ENCODE measurements around the gene MUC20.
"Not testable (repeated sequence)": the region's sequence is repeated elsewhere in the genome, so short reads cannot be mapped to it uniquely, and the experiment has no call there.

Gene MUC20

GRCh38 chr3:195705081-195705991 is 15.4 kb upstream of the MUC20 start:
- TF ChIP-seq SUZ12 (IDR thresholded peaks at IDR 0.05; ENCODE audit: extremely low read depth, insufficient read depth, insufficient read length) (no peak), ZNF274 (IDR thresholded peaks at IDR 0.05; ENCODE audit: low read depth, low read length) (no peak), YY1 (IDR thresholded peaks at IDR 0.05; ENCODE audit: insufficient read depth, insufficient read length) (no peak)
- Histone ChIP-seq H3K9ac (ENCODE audit: insufficient read length, low read depth) (no peak overlapping the region), H3K4me3 (ENCODE audit: insufficient read length, low read depth) (no peak overlapping the region), H3K36me3 (ENCODE audit: insufficient read depth, insufficient read length, low read length) (no peaks in the 10 kb centered on the region), H3K9me3 (ENCODE audit: insufficient read depth, low read length) (no peaks in the 10 kb centered on the region), H3K27me3 (ENCODE audit: insufficient read depth, insufficient read length) (peaks cover 53% of the 10 kb centered on the region), H3K4me1 (ENCODE audit: insufficient read depth, insufficient read length) (peaks cover 14% of the 10 kb centered on the region)
- DNase-seq (ENCODE audit: low read depth, low spot score): no peak

- no peak for DNase-seq (ENCODE audit: low read depth, low spot score)
- no peak overlapping the region for H3K9ac ChIP-seq (ENCODE audit: insufficient read length, low read depth)
- no peak overlapping the region for H3K4me3 ChIP-seq (ENCODE audit: insufficient read length, low read depth)
- peaks cover 3% of the 10 kb centered on the region for H3K36me3 ChIP-seq (ENCODE audit: insufficient read depth, insufficient read length, low read length)
- no peaks in the 10 kb centered on the region for H3K9me3 ChIP-seq (ENCODE audit: insufficient read depth, low read length)
- TF ChIP-seq YY1 (IDR thresholded peaks at IDR 0.05; ENCODE audit: insufficient read depth, insufficient read length) (no peak), SUZ12 (IDR thresholded peaks at IDR 0.05; ENCODE audit: extremely low read depth, insufficient read depth, insufficient read length) (no peak), ZNF274 (IDR thresholded peaks at IDR 0.05; ENCODE audit: low read depth, low read length) (no peak)
- H3K4me1 ChIP-seq (ENCODE audit: insufficient read depth, insufficient read length): peaks cover 12% of the 10 kb centered on the region
- H3K27me3 ChIP-seq (ENCODE audit: insufficient read depth, insufficient read length): peaks cover 58% of the 10 kb centered on the region
Measured at GRCh38 chr3:195708061-195708460, 12.7 kb upstream of the MUC20 start.

GRCh38 chr3:195708626-195709481 is 11.9 kb upstream of the MUC20 start:
- no peak for DNase-seq (ENCODE audit: low read depth, low spot score)
- H3K9ac ChIP-seq (ENCODE audit: insufficient read length, low read depth): no peak overlapping the region
- H3K9me3 ChIP-seq (ENCODE audit: insufficient read depth, low read length): no peaks in the 10 kb centered on the region
- peaks cover 59% of the 10 kb centered on the region for H3K27me3 ChIP-seq (ENCODE audit: insufficient read depth, insufficient read length)
- TF ChIP-seq SUZ12 (IDR thresholded peaks at IDR 0.05; ENCODE audit: extremely low read depth, insufficient read depth, insufficient read length) (no peak), ZNF274 (IDR thresholded peaks at IDR 0.05; ENCODE audit: low read depth, low read length) (no peak), YY1 (IDR thresholded peaks at IDR 0.05; ENCODE audit: insufficient read depth, insufficient read length) (no peak)
- peaks cover 3% of the 10 kb centered on the region for H3K36me3 ChIP-seq (ENCODE audit: insufficient read depth, insufficient read length, low read length)
- H3K4me1 ChIP-seq (ENCODE audit: insufficient read depth, insufficient read length): peaks cover 12% of the 10 kb centered on the region
- H3K4me3 ChIP-seq (ENCODE audit: insufficient read length, low read depth): no peak overlapping the region

- DNase-seq (ENCODE audit: low read depth, low spot score): no peak
- Histone ChIP-seq H3K9ac (ENCODE audit: insufficient read length, low read depth) (no peak overlapping the region), H3K4me3 (ENCODE audit: insufficient read length, low read depth) (no peak overlapping the region), H3K4me1 (ENCODE audit: insufficient read depth, insufficient read length) (peaks cover 11% of the 10 kb centered on the region), H3K27me3 (ENCODE audit: insufficient read depth, insufficient read length) (peaks cover 51% of the 10 kb centered on the region), H3K9me3 (ENCODE audit: insufficient read depth, low read length) (no peaks in the 10 kb centered on the region), H3K36me3 (ENCODE audit: insufficient read depth, insufficient read length, low read length) (peaks cover 3% of the 10 kb centered on the region)
- no peak for TF ChIP-seq YY1 (IDR thresholded peaks at IDR 0.05; ENCODE audit: insufficient read depth, insufficient read length)
Measured at GRCh38 chr3:195709676-195710085, 11.1 kb upstream of the MUC20 start.

GRCh38 chr3:195710126-195710905 is 10.5 kb upstream of the MUC20 start:
- H3K9ac ChIP-seq (ENCODE audit: insufficient read length, low read depth); H3K4me3 ChIP-seq (ENCODE audit: insufficient read length, low read depth); H3K4me1 ChIP-seq (ENCODE audit: insufficient read depth, insufficient read length); DNase-seq (ENCODE audit: low read depth, low spot score); H3K9me3 ChIP-seq (ENCODE audit: insufficient read depth, low read length); H3K36me3 ChIP-seq (ENCODE audit: insufficient read depth, insufficient read length, low read length): not testable (repeated sequence)
- peaks cover 46% of the 10 kb centered on the region for H3K27me3 ChIP-seq (ENCODE audit: insufficient read depth, insufficient read length)

GRCh38 chr3:195711091-195711812 is 9.5 kb upstream of the MUC20 start:
- not testable (repeated sequence) for H3K4me1 ChIP-seq (ENCODE audit: insufficient read depth, insufficient read length); H3K36me3 ChIP-seq (ENCODE audit: insufficient read depth, insufficient read length, low read length); H3K9ac ChIP-seq (ENCODE audit: insufficient read length, low read depth); H3K4me3 ChIP-seq (ENCODE audit: insufficient read length, low read depth); H3K9me3 ChIP-seq (ENCODE audit: insufficient read depth, low read length); DNase-seq (ENCODE audit: low read depth, low spot score)
- H3K27me3 ChIP-seq (ENCODE audit: insufficient read depth, insufficient read length): peaks cover 45% of the 10 kb centered on the region

Measured in NT2/D1 (cell line).